Kidney epithelial cell (primary cell): ENCODE results near the gene CCDC169. TPM values are rescaled to one million over a fixed set of nuclear protein-coding genes. Genes with fewer than 3 reads are reported as not detected.
A peak's percentile ranks its signal among the peaks of the same experiment; 100 is the strongest.

ENCODE experiments used
- DNase-seq: peaks from one replicate; pipeline ENCODE4 v3.0.0-alpha.2; 2010; ENCODE audit warnings: low read depth
- H3K27me3 ChIP-seq: 2 replicates; pipeline ENCODE4 v1.6.0; 2011; ENCODE audit warnings: low read length; ENCODE audit not compliant: control insufficient read depth, insufficient read depth
- H3K36me3 ChIP-seq: 2 replicates; pipeline ENCODE4 v1.5.1; 2011; ENCODE audit warnings: low read length; ENCODE audit not compliant: control insufficient read depth, insufficient read depth
- H3K4me3 ChIP-seq: 2 replicates; pipeline ENCODE4 v1.5.1; 2011; ENCODE audit warnings: low read depth, mild to moderate bottlenecking, control low read depth, low read length
- CTCF ChIP-seq: IDR thresholded peaks from 2 replicates; pipeline ENCODE4 v1.5.1; 2011; ENCODE audit warnings: mild to moderate bottlenecking, moderate library complexity, low read length, control low read depth, inconsistent platforms; ENCODE audit not compliant: insufficient read depth, poor library complexity, severe bottlenecking
- total RNA-seq: library from RNA; depleted of rRNA; stranded (reverse); fragments of >200 nt; gene quantifications from 2 replicates; pipeline ENCODE4 v1.2.3, GENCODE V29; 2015

The CCDC169 gene
- total RNA-seq, 1 donor from 2014 or later = 3.8 TPM

GRCh38 chr13:36282821-36283432 is 14.7 kb downstream of the CCDC169 start:
- DNase-seq = peak; percentile 10
- TF ChIP-seq CTCF = peak; percentile 68
- Histone ChIP-seq H3K27me3 (no peaks in the 10 kb centered on the region), H3K36me3 (no peaks in the 10 kb centered on the region), H3K4me3 (no peak overlapping the region)

- DNase-seq = peak; percentile 12
- peak; percentile 58 for TF ChIP-seq CTCF
- no peaks in the 10 kb centered on the region for H3K36me3 ChIP-seq
- H3K27me3 ChIP-seq = no peaks in the 10 kb centered on the region
- no peak overlapping the region for H3K4me3 ChIP-seq
These were observed 22.2 kb downstream of the CCDC169 start for GRCh38 chr13:36275190-36276002.

- no peak overlapping the region for H3K4me3 ChIP-seq
- H3K27me3 ChIP-seq = no peaks in the 10 kb centered on the region
- H3K36me3 ChIP-seq = no peaks in the 10 kb centered on the region
- TF ChIP-seq CTCF = no peak
- no peak for DNase-seq
These were observed 24.2 kb downstream of the CCDC169 start for GRCh38 chr13:36273431-36273830.

GRCh38 chr13:36261976-36262375 is 35.6 kb downstream of the CCDC169 start:
- no peak overlapping the region for H3K4me3 ChIP-seq
- no peak for DNase-seq
- no peak for TF ChIP-seq CTCF
- H3K36me3 ChIP-seq = no peaks in the 10 kb centered on the region
- no peaks in the 10 kb centered on the region for H3K27me3 ChIP-seq

GRCh38 chr13:36261011-36261410 is 36.6 kb downstream of the CCDC169 start:
- Histone ChIP-seq H3K36me3 (no peaks in the 10 kb centered on the region), H3K27me3 (no peaks in the 10 kb centered on the region), H3K4me3 (no peak overlapping the region)
- DNase-seq = no peak
- no peak for TF ChIP-seq CTCF
